Measurements from ENCODE around the gene B3GALT2. TPM values are rescaled to one million over a fixed set of nuclear protein-coding genes. Genes with fewer than 3 reads are reported as not detected.
"Not testable (repeated sequence)": the region's sequence is repeated elsewhere in the genome, so short reads cannot be mapped to it uniquely, and the experiment has no call there.

Gene B3GALT2, protein sequence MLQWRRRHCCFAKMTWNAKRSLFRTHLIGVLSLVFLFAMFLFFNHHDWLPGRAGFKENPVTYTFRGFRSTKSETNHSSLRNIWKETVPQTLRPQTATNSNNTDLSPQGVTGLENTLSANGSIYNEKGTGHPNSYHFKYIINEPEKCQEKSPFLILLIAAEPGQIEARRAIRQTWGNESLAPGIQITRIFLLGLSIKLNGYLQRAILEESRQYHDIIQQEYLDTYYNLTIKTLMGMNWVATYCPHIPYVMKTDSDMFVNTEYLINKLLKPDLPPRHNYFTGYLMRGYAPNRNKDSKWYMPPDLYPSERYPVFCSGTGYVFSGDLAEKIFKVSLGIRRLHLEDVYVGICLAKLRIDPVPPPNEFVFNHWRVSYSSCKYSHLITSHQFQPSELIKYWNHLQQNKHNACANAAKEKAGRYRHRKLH
- 0.35 TPM for polyA plus RNA-seq (2013, experiment 1 of 4)
- polyA plus RNA-seq (2013, experiment 2 of 4), result 0.25 TPM
- polyA plus RNA-seq (2013, experiment 3 of 4), result 0.43 TPM
- polyA plus RNA-seq (2013, experiment 4 of 4), result 0.57 TPM

DNA sequence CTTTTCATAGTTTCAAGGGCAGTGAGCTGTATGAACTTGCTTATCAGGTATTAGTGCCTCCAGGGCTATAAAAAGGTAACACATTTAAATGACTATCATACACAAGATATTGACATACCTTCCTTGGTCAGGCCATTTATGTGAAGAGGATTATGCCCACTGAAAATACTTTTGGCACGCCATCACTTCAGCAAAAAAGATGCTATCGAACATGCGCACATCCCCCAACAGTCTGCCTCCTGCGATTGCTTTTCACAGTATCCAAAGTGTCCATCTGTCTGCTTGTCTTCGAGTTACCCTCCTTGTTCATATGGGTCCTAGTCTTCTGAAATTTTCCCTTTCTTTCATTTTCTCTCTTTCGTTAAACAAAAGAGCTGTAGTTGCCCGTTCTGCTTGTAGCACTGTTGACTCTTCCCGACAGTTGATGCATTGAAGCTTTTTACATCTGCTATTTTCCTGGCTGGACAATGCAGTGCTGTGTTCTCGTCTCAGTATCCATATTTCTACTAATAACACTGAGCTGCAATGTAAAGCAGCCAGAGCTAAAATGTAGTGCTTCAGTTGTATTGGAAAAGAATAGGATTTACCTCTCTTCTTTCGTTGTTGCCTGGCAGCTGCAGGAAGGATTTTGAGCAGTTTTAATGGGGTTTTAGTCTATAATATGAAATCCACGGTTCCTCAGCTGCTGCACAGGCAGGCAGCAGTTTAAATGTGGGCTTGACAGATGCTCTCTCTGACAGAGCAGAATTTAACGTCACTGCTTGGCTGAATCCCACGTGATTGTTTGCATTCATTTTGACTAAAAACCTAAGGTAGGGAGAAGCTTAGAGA is at the start of gene B3GALT2:
TSS of gene B3GALT2 (minus strand) at position 713 of the 831 bp plus-strand sequence. CDS start 5,051 bp downstream, outside the sequence.
- 76 to 81% methylated on average over 12 to 13 of the region's 13 CpGs for WGBS, 2 experiments
- peaks cover 9% of the 10 kb centered on the region for H3K4me1 ChIP-seq (ENCODE audit: control insufficient read depth, insufficient read depth, low read length)
- H3K4me3 ChIP-seq (ENCODE audit: insufficient read depth, low read depth, low read length), result no peak within 1 kb of the TSS
- H3K27ac ChIP-seq (ENCODE audit: insufficient read depth, low read depth, low read length, poor library complexity, severe bottlenecking), result peak within 1 kb of the TSS; percentile 66
- no peaks in the 10 kb centered on the region for H3K9me3 ChIP-seq (ENCODE audit: control insufficient read depth, low read length)
- peaks cover 1% of the 10 kb centered on the region for H3K36me3 ChIP-seq (ENCODE audit: control insufficient read depth, insufficient read depth, low read length)
- H3K27me3 ChIP-seq (ENCODE audit: control insufficient read depth, insufficient read depth, low read length, poor library complexity, severe bottlenecking), result no peaks in the 10 kb centered on the region

DNA sequence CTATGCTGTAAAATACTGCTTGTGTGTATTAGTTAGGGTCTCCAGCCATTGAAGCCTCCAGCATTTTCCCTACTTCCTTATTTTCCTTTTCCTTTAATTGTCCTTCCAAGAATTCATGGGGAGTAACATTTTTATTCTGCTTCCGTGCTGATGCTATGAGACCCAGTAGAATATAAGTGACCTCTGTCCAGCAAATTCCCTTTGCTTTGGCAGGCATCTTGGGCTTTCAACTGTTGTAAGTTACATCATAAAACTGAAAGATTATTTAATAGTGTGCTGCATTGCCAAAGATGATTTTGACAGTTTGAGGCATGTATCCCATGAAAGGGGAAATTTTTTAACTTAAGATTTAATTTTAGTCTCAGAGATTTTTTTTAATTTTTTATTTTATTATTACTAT is 48.1 kb upstream of the B3GALT2 start:
- H3K36me3 ChIP-seq (ENCODE audit: control insufficient read depth, insufficient read depth, low read length), result peaks cover 10% of the 10 kb centered on the region
- H3K27ac ChIP-seq (ENCODE audit: insufficient read depth, low read depth, low read length, poor library complexity, severe bottlenecking), result no peak overlapping the region
- no peak overlapping the region for H3K4me3 ChIP-seq (ENCODE audit: insufficient read depth, low read depth, low read length)
- WGBS, 2 experiments, result 95 to 100% methylated on average over 1 of the region's 1 CpG
- no peaks in the 10 kb centered on the region for H3K9me3 ChIP-seq (ENCODE audit: control insufficient read depth, low read length)
- H3K27me3 ChIP-seq (ENCODE audit: control insufficient read depth, insufficient read depth, low read length, poor library complexity, severe bottlenecking), result no peaks in the 10 kb centered on the region
- no peaks in the 10 kb centered on the region for H3K4me1 ChIP-seq (ENCODE audit: control insufficient read depth, insufficient read depth, low read length)

DNA sequence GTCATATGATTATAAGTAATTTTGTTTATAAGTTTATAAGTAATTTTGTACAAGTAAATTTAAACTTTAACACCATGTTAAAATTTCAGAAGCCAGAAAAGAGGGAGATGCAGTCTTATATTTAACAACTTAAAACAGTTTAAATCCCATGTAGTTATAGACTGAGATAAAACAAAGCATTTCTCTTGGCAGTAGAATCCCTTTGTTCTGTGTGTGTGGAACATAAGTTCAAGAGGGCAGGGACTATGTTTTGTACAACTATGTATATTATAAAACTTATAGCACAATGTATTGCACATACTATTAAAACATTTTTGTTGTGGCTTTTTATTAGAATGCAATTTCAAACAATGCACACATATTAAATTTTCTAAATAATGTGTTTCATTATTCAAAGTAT is 44.7 kb upstream of the B3GALT2 start:
- H3K4me3 ChIP-seq (ENCODE audit: insufficient read depth, low read depth, low read length); H3K36me3 ChIP-seq (ENCODE audit: control insufficient read depth, insufficient read depth, low read length); H3K4me1 ChIP-seq (ENCODE audit: control insufficient read depth, insufficient read depth, low read length); H3K9me3 ChIP-seq (ENCODE audit: control insufficient read depth, low read length); H3K27ac ChIP-seq (ENCODE audit: insufficient read depth, low read depth, low read length, poor library complexity, severe bottlenecking); H3K27me3 ChIP-seq (ENCODE audit: control insufficient read depth, insufficient read depth, low read length, poor library complexity, severe bottlenecking): not testable (repeated sequence)

DNA sequence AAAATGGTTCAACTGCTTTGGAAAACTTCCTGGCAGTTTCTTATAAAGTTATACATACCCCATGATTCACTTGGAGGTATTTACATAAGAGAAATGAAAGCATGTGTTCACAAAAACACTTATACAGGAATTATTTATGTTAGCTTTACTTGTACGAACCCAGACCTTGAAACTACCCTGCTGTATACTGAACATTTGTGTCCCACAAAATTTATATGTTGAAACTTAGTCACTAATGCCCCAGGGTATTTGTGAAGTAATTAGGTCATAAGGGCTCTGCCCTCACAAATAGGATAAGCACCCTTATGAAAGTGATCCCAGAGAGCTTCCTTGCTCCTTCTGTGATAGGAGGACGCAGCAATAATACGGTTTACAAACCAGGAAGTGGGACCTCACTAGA is 42.7 kb upstream of the B3GALT2 start:
- no peaks in the 10 kb centered on the region for H3K27me3 ChIP-seq (ENCODE audit: control insufficient read depth, insufficient read depth, low read length, poor library complexity, severe bottlenecking)
- no peak overlapping the region for H3K4me3 ChIP-seq (ENCODE audit: insufficient read depth, low read depth, low read length)
- H3K9me3 ChIP-seq (ENCODE audit: control insufficient read depth, low read length), result no peaks in the 10 kb centered on the region
- H3K36me3 ChIP-seq (ENCODE audit: control insufficient read depth, insufficient read depth, low read length), result peaks cover 4% of the 10 kb centered on the region
- WGBS, 2 experiments, result 91 to 98% methylated on average over 2 to 3 of the region's 3 CpGs
- no peaks in the 10 kb centered on the region for H3K4me1 ChIP-seq (ENCODE audit: control insufficient read depth, insufficient read depth, low read length)
- no peak overlapping the region for H3K27ac ChIP-seq (ENCODE audit: insufficient read depth, low read depth, low read length, poor library complexity, severe bottlenecking)

DNA sequence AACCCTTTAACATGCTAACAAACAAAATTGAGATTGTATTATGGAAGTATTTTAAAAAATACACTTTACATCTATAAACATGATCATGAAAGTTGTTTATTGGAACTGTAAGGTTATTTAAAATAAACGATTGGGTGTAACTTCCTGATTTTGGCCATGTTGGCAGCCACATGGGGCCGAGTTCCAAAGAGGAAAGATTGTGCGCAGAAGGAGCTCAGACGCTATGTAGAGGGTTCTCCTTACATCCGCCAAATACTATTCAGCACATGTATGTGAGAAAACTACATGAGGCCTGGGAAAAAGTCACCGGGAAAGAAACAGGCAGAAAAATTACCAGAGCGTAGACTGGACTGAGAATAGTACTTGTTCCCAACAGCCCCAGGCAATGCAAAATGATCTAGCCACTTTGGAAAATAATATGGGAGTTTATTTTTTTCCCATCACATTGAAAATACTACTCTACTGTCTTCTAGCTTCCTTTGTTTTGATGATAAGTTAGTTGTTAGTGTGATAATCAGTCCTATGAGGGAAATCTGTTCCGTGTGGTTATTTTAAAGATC is 35.7 kb upstream of the B3GALT2 start:
- Histone ChIP-seq H3K4me1 (ENCODE audit: control insufficient read depth, insufficient read depth, low read length) (peaks cover 2% of the 10 kb centered on the region), H3K27ac (ENCODE audit: insufficient read depth, low read depth, low read length, poor library complexity, severe bottlenecking) (no peak overlapping the region), H3K4me3 (ENCODE audit: insufficient read depth, low read depth, low read length) (no peak overlapping the region), H3K36me3 (ENCODE audit: control insufficient read depth, insufficient read depth, low read length) (no peaks in the 10 kb centered on the region), H3K9me3 (ENCODE audit: control insufficient read depth, low read length) (no peaks in the 10 kb centered on the region), H3K27me3 (ENCODE audit: control insufficient read depth, insufficient read depth, low read length, poor library complexity, severe bottlenecking) (no peaks in the 10 kb centered on the region)
- WGBS, 2 experiments, result 93 to 95% methylated on average over 7 to 8 of the region's 8 CpGs

DNA sequence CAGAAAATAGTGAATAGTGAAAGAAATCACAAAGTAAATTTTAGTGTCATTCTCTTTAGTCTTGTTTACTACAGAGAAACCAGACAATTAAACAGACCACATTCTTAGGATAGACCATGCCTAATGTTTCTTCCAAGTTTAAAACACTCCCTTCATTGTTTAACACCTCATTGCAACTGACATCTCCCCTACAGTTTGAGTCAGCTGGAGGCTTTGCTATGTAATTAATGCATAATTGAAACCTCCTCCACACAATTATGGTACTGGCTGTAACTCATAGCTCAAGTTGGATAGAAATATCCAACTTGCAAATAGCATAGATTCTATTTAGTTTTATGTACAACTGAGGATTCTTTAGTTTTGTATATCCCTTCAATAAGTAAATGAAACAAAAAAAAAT is 35.2 kb upstream of the B3GALT2 start:
- Histone ChIP-seq H3K27me3 (ENCODE audit: control insufficient read depth, insufficient read depth, low read length, poor library complexity, severe bottlenecking) (no peaks in the 10 kb centered on the region), H3K9me3 (ENCODE audit: control insufficient read depth, low read length) (no peaks in the 10 kb centered on the region), H3K36me3 (ENCODE audit: control insufficient read depth, insufficient read depth, low read length) (no peaks in the 10 kb centered on the region), H3K4me3 (ENCODE audit: insufficient read depth, low read depth, low read length) (no peak overlapping the region), H3K27ac (ENCODE audit: insufficient read depth, low read depth, low read length, poor library complexity, severe bottlenecking) (no peak overlapping the region), H3K4me1 (ENCODE audit: control insufficient read depth, insufficient read depth, low read length) (peaks cover 6% of the 10 kb centered on the region)

DNA sequence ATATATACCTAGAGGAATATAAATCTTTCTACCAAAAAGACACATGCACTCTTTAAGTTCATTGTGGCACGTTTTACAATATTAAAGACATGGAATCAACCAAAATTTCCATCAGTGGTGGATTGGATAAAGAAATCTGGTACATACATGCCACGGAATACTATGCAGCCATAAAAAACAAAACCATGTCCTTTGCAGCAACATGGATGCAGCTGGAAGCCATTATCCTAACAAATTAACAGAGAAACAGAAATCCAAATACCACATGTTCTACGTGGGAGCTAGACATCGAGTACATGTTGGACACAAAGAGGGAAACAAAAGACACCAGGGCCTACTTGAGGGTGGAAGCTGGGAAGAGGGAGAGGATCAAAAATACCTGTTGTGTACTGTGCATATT is 33.0 kb upstream of the B3GALT2 start:
- no peak overlapping the region for H3K4me3 ChIP-seq (ENCODE audit: insufficient read depth, low read depth, low read length)
- peaks cover 5% of the 10 kb centered on the region for H3K36me3 ChIP-seq (ENCODE audit: control insufficient read depth, insufficient read depth, low read length)
- 94 to 95% methylated on average over 4 of the region's 4 CpGs for WGBS, 2 experiments
- peaks cover 6% of the 10 kb centered on the region for H3K4me1 ChIP-seq (ENCODE audit: control insufficient read depth, insufficient read depth, low read length)
- no peaks in the 10 kb centered on the region for H3K27me3 ChIP-seq (ENCODE audit: control insufficient read depth, insufficient read depth, low read length, poor library complexity, severe bottlenecking)
- no peaks in the 10 kb centered on the region for H3K9me3 ChIP-seq (ENCODE audit: control insufficient read depth, low read length)
- H3K27ac ChIP-seq (ENCODE audit: insufficient read depth, low read depth, low read length, poor library complexity, severe bottlenecking), result no peak overlapping the region

DNA sequence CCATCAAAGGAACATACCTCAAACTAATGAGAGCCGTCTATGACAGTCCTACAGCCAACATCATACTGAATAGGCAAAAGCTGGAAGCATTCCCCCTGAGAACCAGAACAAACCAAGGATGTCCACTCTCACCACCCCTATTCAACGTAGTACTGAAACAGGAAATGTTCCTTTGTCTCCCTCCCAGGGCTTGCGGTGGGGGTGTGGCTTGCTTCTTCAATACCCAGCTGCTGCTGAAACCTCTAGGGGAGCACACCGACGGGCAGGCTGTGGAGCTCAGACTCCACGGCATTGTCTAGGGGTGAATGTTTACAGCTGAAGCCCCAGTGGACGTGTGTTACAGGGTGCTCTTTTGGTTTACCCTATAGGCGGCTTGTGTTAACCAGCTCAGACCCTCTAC is 30.5 kb upstream of the B3GALT2 start:
- Histone ChIP-seq H3K36me3 (ENCODE audit: control insufficient read depth, insufficient read depth, low read length) (peaks cover 5% of the 10 kb centered on the region), H3K9me3 (ENCODE audit: control insufficient read depth, low read length) (no peaks in the 10 kb centered on the region), H3K4me3 (ENCODE audit: insufficient read depth, low read depth, low read length) (no peak overlapping the region), H3K4me1 (ENCODE audit: control insufficient read depth, insufficient read depth, low read length) (peaks cover 6% of the 10 kb centered on the region), H3K27me3 (ENCODE audit: control insufficient read depth, insufficient read depth, low read length, poor library complexity, severe bottlenecking) (no peaks in the 10 kb centered on the region), H3K27ac (ENCODE audit: insufficient read depth, low read depth, low read length, poor library complexity, severe bottlenecking) (no peak overlapping the region)
- 36 to 43% methylated on average over 7 to 8 of the region's 8 CpGs for WGBS, 2 experiments

DNA sequence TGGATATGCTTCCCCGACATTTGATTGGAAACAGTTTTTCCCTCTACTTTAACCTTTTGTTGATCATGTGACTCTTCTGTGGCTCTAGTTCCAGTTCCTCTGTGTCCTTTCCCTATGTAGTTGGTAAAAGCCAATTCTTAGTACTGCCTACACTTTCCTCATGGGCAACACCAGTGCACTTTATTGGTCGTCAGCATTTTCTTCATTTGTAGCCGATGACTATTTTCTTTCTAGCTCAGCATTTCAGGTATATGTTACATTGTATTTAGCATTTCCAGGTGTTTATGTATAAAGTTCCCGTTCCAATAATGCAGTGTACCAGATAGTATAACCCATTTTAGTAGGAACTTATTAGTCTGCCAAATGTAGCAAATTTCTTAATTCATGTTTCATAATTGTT is 27.6 kb upstream of the B3GALT2 start:
- no peaks in the 10 kb centered on the region for H3K27me3 ChIP-seq (ENCODE audit: control insufficient read depth, insufficient read depth, low read length, poor library complexity, severe bottlenecking)
- H3K9me3 ChIP-seq (ENCODE audit: control insufficient read depth, low read length), result no peaks in the 10 kb centered on the region
- 87 to 98% methylated on average over 4 of the region's 4 CpGs for WGBS, 2 experiments
- H3K4me3 ChIP-seq (ENCODE audit: insufficient read depth, low read depth, low read length), result no peak overlapping the region
- H3K4me1 ChIP-seq (ENCODE audit: control insufficient read depth, insufficient read depth, low read length), result peaks cover 6% of the 10 kb centered on the region
- H3K27ac ChIP-seq (ENCODE audit: insufficient read depth, low read depth, low read length, poor library complexity, severe bottlenecking), result no peak overlapping the region
- peaks cover 5% of the 10 kb centered on the region for H3K36me3 ChIP-seq (ENCODE audit: control insufficient read depth, insufficient read depth, low read length)

DNA sequence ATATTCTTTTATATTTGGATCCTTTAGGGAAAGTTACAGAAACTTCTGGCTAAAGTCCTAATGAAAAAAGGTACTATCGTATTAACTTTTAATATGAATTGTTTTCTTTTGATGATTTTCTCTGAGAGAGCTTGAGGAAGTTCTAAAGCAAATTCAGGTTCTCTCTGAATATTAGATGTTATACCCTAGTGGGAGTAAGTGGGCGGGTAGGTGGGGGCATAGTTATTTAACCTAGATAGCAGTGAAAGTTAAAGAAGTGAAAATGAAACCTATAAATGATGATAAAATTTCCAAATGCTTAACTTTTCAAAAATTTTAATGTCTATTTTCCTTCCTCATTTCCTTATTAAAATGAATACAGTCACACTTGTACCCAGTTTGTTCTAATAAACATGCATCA is 26.2 kb upstream of the B3GALT2 start:
- Histone ChIP-seq H3K4me3 (ENCODE audit: insufficient read depth, low read depth, low read length) (no peak overlapping the region), H3K4me1 (ENCODE audit: control insufficient read depth, insufficient read depth, low read length) (peaks cover 6% of the 10 kb centered on the region), H3K27me3 (ENCODE audit: control insufficient read depth, insufficient read depth, low read length, poor library complexity, severe bottlenecking) (no peaks in the 10 kb centered on the region), H3K27ac (ENCODE audit: insufficient read depth, low read depth, low read length, poor library complexity, severe bottlenecking) (no peak overlapping the region), H3K9me3 (ENCODE audit: control insufficient read depth, low read length) (no peaks in the 10 kb centered on the region), H3K36me3 (ENCODE audit: control insufficient read depth, insufficient read depth, low read length) (peaks cover 5% of the 10 kb centered on the region)
- WGBS, 2 experiments, result 94 to 100% methylated on average over 2 of the region's 2 CpGs
